ENCODE results near the gene P2RX1. TPM values are rescaled to one million over a fixed set of nuclear protein-coding genes. Genes with fewer than 3 reads are reported as not detected.

The P2RX1 gene
- total RNA-seq, 1 donor from 2014 or later = 0.19 TPM

GRCh38 chr17:3903051-3903825 lies 13.0 kb downstream of the P2RX1 start:
- peaks cover 2% of the 10 kb centered on the region for H3K4me1 Mint-ChIP-seq (ENCODE audit: low read depth)
- no peak overlapping the region for H3K4me3 Mint-ChIP-seq (ENCODE audit: low read depth)
- peaks cover 9% of the 10 kb centered on the region for H3K27me3 Mint-ChIP-seq
- H3K36me3 Mint-ChIP-seq (ENCODE audit: insufficient read depth) = no peaks in the 10 kb centered on the region
- TF ChIP-seq, protein P1, sequence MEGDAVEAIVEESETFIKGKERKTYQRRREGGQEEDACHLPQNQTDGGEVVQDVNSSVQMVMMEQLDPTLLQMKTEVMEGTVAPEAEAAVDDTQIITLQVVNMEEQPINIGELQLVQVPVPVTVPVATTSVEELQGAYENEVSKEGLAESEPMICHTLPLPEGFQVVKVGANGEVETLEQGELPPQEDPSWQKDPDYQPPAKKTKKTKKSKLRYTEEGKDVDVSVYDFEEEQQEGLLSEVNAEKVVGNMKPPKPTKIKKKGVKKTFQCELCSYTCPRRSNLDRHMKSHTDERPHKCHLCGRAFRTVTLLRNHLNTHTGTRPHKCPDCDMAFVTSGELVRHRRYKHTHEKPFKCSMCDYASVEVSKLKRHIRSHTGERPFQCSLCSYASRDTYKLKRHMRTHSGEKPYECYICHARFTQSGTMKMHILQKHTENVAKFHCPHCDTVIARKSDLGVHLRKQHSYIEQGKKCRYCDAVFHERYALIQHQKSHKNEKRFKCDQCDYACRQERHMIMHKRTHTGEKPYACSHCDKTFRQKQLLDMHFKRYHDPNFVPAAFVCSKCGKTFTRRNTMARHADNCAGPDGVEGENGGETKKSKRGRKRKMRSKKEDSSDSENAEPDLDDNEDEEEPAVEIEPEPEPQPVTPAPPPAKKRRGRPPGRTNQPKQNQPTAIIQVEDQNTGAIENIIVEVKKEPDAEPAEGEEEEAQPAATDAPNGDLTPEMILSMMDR (IDR thresholded peaks at IDR 0.05; ENCODE audit: unreplicated experiment) = no peak
- H3K9me3 Mint-ChIP-seq (ENCODE audit: low read depth) = no peaks in the 10 kb centered on the region
- DNase-seq (ENCODE audit: low spot score, unreplicated experiment) = no peak
- H3K27ac Mint-ChIP-seq = no peak overlapping the region

- peaks cover 14% of the 10 kb centered on the region for H3K27me3 Mint-ChIP-seq
- H3K9me3 Mint-ChIP-seq (ENCODE audit: low read depth) = no peaks in the 10 kb centered on the region
- peak overlapping the region; percentile 65 for H3K27ac Mint-ChIP-seq
- H3K4me1 Mint-ChIP-seq (ENCODE audit: low read depth) = peaks cover 2% of the 10 kb centered on the region
- DNase-seq (ENCODE audit: low spot score, unreplicated experiment) = no peak
- TF ChIP-seq, protein P1 (IDR thresholded peaks at IDR 0.05; ENCODE audit: unreplicated experiment) = no peak
- H3K36me3 Mint-ChIP-seq (ENCODE audit: insufficient read depth) = no peaks in the 10 kb centered on the region
- H3K4me3 Mint-ChIP-seq (ENCODE audit: low read depth) = no peak overlapping the region
These were observed 15.6 kb downstream of the P2RX1 start for GRCh38 chr17:3900646-3901045.

DNA sequence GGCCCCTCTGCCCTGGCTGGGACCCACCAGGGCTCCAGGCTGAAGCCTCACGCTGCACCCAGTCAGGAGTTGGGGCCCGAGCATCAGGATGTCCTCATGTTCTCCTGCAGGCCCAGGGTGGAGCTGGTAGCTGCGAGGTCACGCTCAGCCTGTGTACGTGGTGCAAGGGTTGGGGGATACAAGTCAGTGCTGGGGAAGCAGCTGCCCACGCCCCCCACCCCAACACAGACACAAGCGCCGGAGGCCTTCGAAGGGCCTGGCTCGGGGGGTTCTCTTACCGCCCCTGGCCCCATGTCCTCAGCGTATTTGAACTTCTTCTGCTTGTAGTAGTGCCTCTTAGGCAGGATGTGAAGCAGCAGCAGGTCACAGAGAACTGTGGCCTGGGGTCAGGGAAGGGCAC lies 18.5 kb downstream of the P2RX1 start:
- Mint-ChIP-seq H3K4me1 (ENCODE audit: low read depth) (peaks cover 6% of the 10 kb centered on the region), H3K27me3 (peaks cover 14% of the 10 kb centered on the region), H3K36me3 (ENCODE audit: insufficient read depth) (no peaks in the 10 kb centered on the region), H3K27ac (no peak overlapping the region), H3K4me3 (ENCODE audit: low read depth) (no peak overlapping the region), H3K9me3 (ENCODE audit: low read depth) (no peaks in the 10 kb centered on the region)
- TF ChIP-seq, protein P1 (IDR thresholded peaks at IDR 0.05; ENCODE audit: unreplicated experiment) = no peak
- DNase-seq (ENCODE audit: low spot score, unreplicated experiment) = no peak

GRCh38 chr17:3896968-3897235 lies 19.4 kb downstream of the P2RX1 start:
- peaks cover 6% of the 10 kb centered on the region for H3K4me1 Mint-ChIP-seq (ENCODE audit: low read depth)
- no peaks in the 10 kb centered on the region for H3K9me3 Mint-ChIP-seq (ENCODE audit: low read depth)
- TF ChIP-seq, protein P1 (IDR thresholded peaks at IDR 0.05; ENCODE audit: unreplicated experiment) = no peak
- no peak overlapping the region for H3K4me3 Mint-ChIP-seq (ENCODE audit: low read depth)
- no peaks in the 10 kb centered on the region for H3K36me3 Mint-ChIP-seq (ENCODE audit: insufficient read depth)
- no peak for DNase-seq (ENCODE audit: low spot score, unreplicated experiment)
- no peak overlapping the region for H3K27ac Mint-ChIP-seq
- peaks cover 17% of the 10 kb centered on the region for H3K27me3 Mint-ChIP-seq

GRCh38 chr17:3896108-3896967 lies 19.9 kb downstream of the P2RX1 start:
- H3K27ac Mint-ChIP-seq = peak overlapping the region; percentile 10
- no peak for DNase-seq (ENCODE audit: low spot score, unreplicated experiment)
- TF ChIP-seq, protein P1 (IDR thresholded peaks at IDR 0.05; ENCODE audit: unreplicated experiment) = no peak
- no peaks in the 10 kb centered on the region for H3K36me3 Mint-ChIP-seq (ENCODE audit: insufficient read depth)
- peaks cover 6% of the 10 kb centered on the region for H3K4me1 Mint-ChIP-seq (ENCODE audit: low read depth)
- no peaks in the 10 kb centered on the region for H3K9me3 Mint-ChIP-seq (ENCODE audit: low read depth)
- H3K27me3 Mint-ChIP-seq = peaks cover 22% of the 10 kb centered on the region
- no peak overlapping the region for H3K4me3 Mint-ChIP-seq (ENCODE audit: low read depth)

Measured in progenitor cell of endocrine pancreas (in vitro differentiated cells).